ENCODE data around the gene RCBTB2.
A peak's percentile ranks its signal among the peaks of the same experiment; 100 is the strongest.

RCBTB2 gene

DNA sequence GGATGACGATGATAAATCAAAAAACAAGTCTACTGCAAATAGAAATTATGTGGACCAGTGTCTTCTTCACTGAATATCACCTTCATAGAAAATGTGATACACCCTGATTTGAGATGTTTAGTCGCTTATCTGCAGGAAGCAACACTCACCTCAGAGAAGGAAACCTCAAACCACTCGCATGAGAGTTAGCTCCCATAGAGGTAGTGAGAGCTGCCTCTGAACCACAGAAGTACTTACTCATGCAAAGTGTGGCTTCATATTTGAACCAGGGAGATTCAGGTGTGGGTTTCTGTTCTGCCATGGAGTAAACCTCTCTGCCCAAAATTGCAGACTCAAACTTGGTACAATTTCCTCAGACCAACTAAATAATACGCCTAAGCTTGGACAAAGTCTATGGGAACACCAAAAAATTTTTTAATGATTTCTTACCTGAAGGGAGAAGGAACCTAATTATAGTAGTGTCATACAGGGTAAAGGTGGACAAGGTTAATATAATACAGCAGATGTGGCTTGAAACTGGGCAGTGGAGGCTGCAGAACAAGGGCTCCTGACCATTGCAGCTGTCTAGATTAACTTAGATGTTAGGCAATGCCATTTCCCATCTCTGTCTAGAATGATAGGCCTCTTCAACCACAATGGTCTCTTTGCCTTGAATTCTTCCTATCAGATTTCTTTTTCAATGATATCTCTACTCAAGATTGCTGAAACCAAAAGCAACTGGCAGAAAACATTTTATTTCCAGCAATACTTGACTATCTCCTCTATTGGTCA is 29.6 kb upstream of the RCBTB2 start:
- Histone ChIP-seq H3K36me3 (ENCODE audit: insufficient read depth, low read length) (no peaks in the 10 kb centered on the region), H3K4me2 (ENCODE audit: low read depth, low read length, poor library complexity, severe bottlenecking) (peak overlapping the region; percentile 48), H3K9me2 (replicated peaks; ENCODE audit: low read depth, low read length) (no peaks in the 10 kb centered on the region), H3K4me3 (ENCODE audit: low read length, poor library complexity, severe bottlenecking) (peak overlapping the region; percentile 2), H3K9ac (ENCODE audit: low read depth, low read length, poor library complexity, severe bottlenecking) (no peak overlapping the region), H3K79me2 (ENCODE audit: insufficient read depth, low read length) (no peaks in the 10 kb centered on the region), H3K4me1 (ENCODE audit: insufficient read depth, low read length, poor library complexity, severe bottlenecking) (peaks cover 29% of the 10 kb centered on the region), H3K9me3 (ENCODE audit: insufficient read depth, low read depth, low read length) (no peaks in the 10 kb centered on the region), H2AFZ (ENCODE audit: low read length) (no peak overlapping the region), H3K27me3 (ENCODE audit: insufficient read depth, low read length, poor library complexity, severe bottlenecking) (peaks cover 30% of the 10 kb centered on the region), H4K20me1 (ENCODE audit: insufficient read depth, low read length, poor library complexity, severe bottlenecking) (no peaks in the 10 kb centered on the region), H3F3A (ENCODE audit: low read depth) (peaks cover 9% of the 10 kb centered on the region)
- TF ChIP-seq, protein P1, sequence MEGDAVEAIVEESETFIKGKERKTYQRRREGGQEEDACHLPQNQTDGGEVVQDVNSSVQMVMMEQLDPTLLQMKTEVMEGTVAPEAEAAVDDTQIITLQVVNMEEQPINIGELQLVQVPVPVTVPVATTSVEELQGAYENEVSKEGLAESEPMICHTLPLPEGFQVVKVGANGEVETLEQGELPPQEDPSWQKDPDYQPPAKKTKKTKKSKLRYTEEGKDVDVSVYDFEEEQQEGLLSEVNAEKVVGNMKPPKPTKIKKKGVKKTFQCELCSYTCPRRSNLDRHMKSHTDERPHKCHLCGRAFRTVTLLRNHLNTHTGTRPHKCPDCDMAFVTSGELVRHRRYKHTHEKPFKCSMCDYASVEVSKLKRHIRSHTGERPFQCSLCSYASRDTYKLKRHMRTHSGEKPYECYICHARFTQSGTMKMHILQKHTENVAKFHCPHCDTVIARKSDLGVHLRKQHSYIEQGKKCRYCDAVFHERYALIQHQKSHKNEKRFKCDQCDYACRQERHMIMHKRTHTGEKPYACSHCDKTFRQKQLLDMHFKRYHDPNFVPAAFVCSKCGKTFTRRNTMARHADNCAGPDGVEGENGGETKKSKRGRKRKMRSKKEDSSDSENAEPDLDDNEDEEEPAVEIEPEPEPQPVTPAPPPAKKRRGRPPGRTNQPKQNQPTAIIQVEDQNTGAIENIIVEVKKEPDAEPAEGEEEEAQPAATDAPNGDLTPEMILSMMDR (conservative IDR thresholded peaks at IDR 0.05; ENCODE audit: low read length): no peak
- TF ChIP-seq EZH2phosphoT487 (IDR thresholded peaks at IDR 0.05; ENCODE audit: borderline replicate concordance): peak; percentile 99

DNA sequence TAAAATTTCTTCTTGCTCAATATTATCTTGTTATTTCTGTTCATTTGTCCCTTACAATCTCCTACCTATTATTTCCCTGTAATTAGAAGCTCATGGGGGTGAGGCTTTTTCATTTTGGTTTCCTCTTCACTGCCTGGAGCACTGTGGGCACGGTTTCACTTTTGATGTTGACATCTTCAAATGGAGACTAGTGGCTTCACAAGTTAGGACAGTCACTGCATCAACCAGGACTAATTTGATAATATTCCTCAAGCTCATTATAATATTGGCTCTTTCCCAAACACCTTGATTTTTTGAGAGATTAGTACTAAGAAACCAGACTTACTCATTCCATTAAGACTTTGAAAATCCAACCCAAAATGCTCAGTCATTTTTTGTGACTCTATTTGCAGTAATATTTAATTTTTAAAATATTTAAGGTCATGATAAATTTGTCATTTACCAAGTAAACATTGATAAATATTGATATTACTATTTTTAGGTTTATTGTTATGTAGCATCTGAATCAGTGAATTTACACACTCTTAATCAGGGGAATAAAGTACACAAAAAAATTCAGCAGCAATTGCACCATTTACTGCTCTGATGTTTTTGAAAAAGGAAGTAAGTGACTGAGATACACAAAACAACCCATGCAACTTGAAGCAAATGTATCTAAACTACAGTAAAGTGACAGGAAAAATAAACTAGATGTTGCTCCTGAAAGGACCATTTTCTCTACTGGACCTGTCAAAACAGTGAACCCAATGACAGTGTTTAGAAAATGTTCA is 28.8 kb upstream of the RCBTB2 start:
- no peak for TF ChIP-seq EZH2phosphoT487 (IDR thresholded peaks at IDR 0.05; ENCODE audit: borderline replicate concordance)
- TF ChIP-seq, protein P1 (conservative IDR thresholded peaks at IDR 0.05; ENCODE audit: low read length): no peak
- Histone ChIP-seq H3K27me3 (ENCODE audit: insufficient read depth, low read length, poor library complexity, severe bottlenecking) (peaks cover 25% of the 10 kb centered on the region), H3K9me2 (replicated peaks; ENCODE audit: low read depth, low read length) (no peaks in the 10 kb centered on the region), H2AFZ (ENCODE audit: low read length) (no peak overlapping the region), H3K79me2 (ENCODE audit: insufficient read depth, low read length) (no peaks in the 10 kb centered on the region), H3K4me1 (ENCODE audit: insufficient read depth, low read length, poor library complexity, severe bottlenecking) (peaks cover 29% of the 10 kb centered on the region), H3K9ac (ENCODE audit: low read depth, low read length, poor library complexity, severe bottlenecking) (no peak overlapping the region), H3F3A (ENCODE audit: low read depth) (peaks cover 9% of the 10 kb centered on the region), H3K4me2 (ENCODE audit: low read depth, low read length, poor library complexity, severe bottlenecking) (peak overlapping the region; percentile 48), H3K9me3 (ENCODE audit: insufficient read depth, low read depth, low read length) (no peaks in the 10 kb centered on the region), H3K36me3 (ENCODE audit: insufficient read depth, low read length) (no peaks in the 10 kb centered on the region), H4K20me1 (ENCODE audit: insufficient read depth, low read length, poor library complexity, severe bottlenecking) (no peaks in the 10 kb centered on the region), H3K4me3 (ENCODE audit: low read length, poor library complexity, severe bottlenecking) (peak overlapping the region; percentile 24)

DNA sequence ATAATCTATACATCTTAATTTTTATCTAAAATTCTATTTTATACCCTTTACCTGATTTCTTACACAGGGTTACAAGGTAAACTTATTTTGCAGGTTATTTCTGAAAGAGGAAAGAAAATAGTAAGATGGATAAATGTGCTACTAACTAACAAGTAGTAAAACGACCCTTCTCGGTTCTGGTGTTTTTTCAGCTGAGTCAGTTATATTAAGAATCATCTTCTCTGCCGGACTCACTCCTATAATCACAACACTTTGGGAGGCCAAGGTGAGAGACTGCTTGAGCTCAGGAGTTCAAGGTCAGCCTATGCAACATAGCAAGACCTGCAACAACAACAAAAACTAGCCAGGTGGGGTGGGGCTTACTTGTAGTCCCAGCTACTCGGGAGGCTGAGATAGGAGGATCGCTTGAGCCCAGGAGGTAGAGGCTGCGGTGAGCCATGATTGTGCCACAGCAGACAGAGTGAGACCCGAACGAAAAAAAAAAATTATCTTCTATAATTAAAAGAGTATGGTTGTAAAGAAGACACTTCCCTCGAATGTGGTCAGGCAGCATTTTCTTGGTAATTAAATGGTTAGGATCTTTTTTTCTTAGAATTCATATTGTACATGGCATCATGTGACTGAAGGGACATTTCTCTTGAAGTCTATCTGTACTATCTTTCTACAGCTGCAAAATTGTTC is 27.9 kb upstream of the RCBTB2 start:
- peaks cover 29% of the 10 kb centered on the region for H3K27me3 ChIP-seq (ENCODE audit: insufficient read depth, low read length, poor library complexity, severe bottlenecking)
- H2AFZ ChIP-seq (ENCODE audit: low read length): no peak overlapping the region
- H3K79me2 ChIP-seq (ENCODE audit: insufficient read depth, low read length): no peaks in the 10 kb centered on the region
- H3F3A ChIP-seq (ENCODE audit: low read depth): peaks cover 9% of the 10 kb centered on the region
- no peaks in the 10 kb centered on the region for H4K20me1 ChIP-seq (ENCODE audit: insufficient read depth, low read length, poor library complexity, severe bottlenecking)
- peak overlapping the region; percentile 48 for H3K4me2 ChIP-seq (ENCODE audit: low read depth, low read length, poor library complexity, severe bottlenecking)
- H3K9ac ChIP-seq (ENCODE audit: low read depth, low read length, poor library complexity, severe bottlenecking): no peak overlapping the region
- H3K4me1 ChIP-seq (ENCODE audit: insufficient read depth, low read length, poor library complexity, severe bottlenecking): peaks cover 29% of the 10 kb centered on the region
- peak overlapping the region; percentile 24 for H3K4me3 ChIP-seq (ENCODE audit: low read length, poor library complexity, severe bottlenecking)
- TF ChIP-seq EZH2phosphoT487 (IDR thresholded peaks at IDR 0.05; ENCODE audit: borderline replicate concordance): no peak
- TF ChIP-seq, protein P1 (conservative IDR thresholded peaks at IDR 0.05; ENCODE audit: low read length): no peak
- no peaks in the 10 kb centered on the region for H3K9me2 ChIP-seq (replicated peaks; ENCODE audit: low read depth, low read length)
- H3K36me3 ChIP-seq (ENCODE audit: insufficient read depth, low read length): no peaks in the 10 kb centered on the region
- H3K9me3 ChIP-seq (ENCODE audit: insufficient read depth, low read depth, low read length): peaks cover 2% of the 10 kb centered on the region; the same call in 1 of the 2 replicates

Measured in Loucy (cell line).